GM21381 (cell line): Measurements from ENCODE around the gene GPR141.
"Not testable (repeated sequence)": the region's sequence is repeated elsewhere in the genome, so short reads cannot be mapped to it uniquely, and the experiment has no call there.

Source experiments
- ATAC-seq: cut with Tn5 transposase; IDR thresholded peaks from one replicate; pipeline ENCODE4 v1.9.1; 2021; ENCODE audit warnings: mild to moderate bottlenecking, moderate library complexity; ENCODE audit not compliant: unreplicated experiment

GPR141 gene

DNA sequence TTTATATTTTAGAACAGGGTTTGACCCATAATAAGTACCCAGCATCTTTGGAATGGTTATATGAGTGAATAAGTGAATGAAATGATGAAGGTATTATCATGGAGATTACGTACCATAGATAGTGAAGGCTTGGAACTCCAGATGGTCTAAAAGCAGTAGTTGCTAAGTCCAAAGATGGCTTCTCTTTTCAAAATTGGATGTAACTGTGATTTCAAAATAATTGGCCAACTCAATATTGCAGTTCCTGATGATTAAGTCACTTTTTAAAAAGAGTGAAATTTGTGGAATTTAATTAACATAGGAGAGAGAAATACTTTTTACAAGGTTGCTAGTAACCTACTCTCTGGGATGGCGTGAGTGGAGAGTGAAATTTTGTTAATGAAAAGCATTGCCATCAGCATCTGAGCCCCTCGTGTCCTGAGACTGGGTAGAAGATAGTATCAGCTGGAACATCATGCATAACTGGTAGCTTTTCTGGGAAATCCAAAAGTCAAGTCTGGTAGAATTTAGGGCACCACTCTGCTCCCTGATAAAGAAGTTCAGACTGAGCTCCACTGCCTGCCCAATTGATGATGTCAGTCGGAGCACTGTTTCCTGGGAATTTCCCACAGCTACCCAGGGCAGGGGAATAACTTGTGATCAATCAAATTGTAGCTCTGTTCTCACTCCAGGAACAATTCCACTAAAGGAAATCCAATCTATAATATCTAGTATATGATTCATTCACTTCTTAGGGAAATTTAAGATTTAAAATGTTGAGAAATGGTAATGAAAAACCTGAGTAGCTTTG is 3.2 kb downstream of the GPR141 start:
- ATAC-seq, result no peak

DNA sequence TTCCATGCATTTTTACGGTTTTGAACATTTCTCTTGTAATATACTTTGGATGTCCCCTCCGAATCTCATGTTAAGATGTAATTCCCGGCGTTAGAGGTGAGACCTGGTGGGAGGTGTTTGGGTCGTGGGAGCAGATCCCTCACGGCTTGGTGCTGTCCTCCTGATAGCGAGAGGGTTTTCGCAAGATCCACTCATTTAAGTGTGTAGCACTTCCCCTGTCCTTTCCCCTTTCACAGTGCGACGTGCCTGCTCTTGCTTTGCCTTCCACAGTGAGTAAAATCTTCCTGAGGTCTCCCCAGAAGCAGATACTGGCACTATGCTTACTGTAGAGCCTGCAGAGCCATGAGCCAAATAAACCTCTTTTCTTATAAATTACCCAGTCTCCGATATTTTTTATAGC is 6.6 kb downstream of the GPR141 start:
- no peak for ATAC-seq

DNA sequence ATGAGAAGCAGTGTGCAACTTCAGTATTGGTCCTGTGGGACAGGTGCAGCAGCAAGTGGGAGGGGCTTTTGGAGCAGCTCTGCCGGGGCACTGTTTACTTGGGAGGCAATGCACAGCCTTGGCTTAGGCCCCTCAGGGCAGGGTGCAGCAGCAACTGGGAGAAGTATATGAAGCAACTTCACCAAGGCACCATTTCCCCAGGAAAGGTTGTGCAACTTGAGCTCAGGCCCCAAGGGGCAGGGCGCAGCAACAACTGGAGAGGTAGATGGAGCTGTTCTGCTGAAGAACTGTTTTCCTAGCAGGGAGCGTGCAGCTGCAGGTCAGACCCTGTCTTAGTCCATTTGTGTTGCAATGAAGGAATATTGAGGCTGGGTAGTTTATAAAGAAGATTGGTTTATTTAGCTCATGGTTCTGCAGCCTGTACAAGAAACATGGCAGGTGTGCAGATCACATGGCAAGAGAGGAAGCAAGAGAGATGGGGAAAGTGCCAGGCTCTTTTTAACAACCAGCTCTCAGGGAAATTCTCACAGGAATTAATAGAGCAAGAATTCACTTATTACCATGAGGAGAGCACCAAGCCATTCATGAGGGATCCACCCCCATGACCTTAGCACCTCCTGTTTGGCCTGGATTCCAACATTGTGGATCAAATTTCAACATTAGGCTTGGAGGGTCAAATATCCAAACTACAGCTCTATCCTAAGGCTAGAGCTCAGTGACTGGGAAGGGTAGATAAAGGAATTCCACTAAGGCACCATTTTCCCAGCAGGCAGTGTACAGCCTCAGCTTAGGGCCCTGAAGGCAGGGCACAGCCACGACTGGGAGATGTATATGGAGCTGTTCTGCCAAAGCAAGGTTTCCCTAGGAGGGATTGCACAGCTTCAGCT is 10.9 kb downstream of the GPR141 start:
- ATAC-seq, result no peak

DNA sequence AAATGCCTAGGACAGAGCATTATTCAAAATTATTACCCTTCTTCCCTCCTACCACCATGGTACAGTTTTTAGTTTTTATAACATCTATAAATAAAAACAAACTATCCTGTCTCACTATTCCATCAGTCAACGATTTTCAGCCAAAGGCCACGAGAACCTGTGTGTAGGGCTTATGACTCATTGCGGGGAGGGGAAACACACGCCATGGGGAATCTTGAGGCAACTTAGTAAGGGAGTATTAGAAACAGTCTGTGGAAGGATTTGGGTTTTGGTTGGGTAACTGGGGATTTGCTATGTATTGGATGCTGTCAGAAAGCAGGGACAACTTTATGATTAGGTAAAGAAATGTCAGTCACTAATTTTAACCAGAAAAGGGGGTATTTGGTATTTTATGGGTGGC is 14.7 kb downstream of the GPR141 start:
- ATAC-seq, result no peak

DNA sequence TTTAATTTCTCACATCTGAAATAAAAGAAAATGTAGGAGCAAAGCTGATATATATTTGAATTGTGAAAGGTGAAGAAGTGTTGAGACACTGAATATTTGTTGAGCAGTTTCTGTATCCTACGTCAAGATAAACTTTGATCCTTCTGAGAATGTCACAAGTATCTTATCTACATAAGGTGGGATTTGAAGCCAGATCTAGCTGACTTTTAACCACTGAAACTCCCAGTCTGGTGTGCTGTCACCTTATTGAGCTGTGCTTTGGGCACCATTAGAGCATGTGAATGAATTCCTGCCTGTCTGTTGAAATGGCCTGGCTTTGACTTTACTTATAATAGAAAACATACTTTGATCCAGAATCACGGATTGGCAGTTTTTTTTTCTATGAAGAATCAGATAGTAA is 15.2 kb downstream of the GPR141 start:
- ATAC-seq, result no peak

DNA sequence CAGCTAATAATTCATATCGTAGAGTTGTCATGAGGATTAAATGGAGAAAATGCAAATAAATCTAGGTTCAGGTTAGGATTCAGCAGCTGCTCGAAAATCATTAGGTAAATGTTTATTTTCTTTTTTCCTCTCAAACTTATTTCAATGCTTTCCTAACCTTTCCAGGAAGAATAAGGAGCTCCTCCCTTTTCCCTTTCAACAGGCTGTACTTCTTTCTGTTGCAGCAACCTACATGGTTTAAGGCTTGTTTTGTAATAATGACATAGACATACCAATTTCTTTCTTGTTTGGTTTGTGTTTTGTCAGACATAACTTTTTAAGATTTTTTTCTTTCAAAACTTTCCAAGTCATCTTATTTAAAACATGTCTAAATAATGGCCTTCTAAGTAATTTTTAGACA is 18.2 kb downstream of the GPR141 start:
- ATAC-seq, result no peak

DNA sequence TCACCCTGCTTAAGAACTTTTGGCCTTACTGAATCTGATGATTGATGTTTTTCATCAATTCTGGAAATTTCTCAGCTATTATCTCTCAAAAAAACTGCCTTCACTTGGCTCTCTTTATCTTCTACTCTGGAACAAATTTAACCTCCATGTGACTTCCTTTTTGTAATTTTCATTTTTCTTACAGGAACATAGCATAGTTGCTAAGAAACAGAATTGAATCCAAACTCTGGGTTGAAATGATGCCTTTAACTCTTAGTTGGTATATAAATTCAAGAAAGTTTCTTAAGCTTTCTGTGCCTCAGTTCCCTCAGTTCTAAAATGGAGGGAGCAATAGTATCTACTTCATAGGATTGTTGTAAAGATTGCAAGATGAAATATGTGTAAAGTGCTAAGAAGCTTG is 19.8 kb downstream of the GPR141 start:
- no peak for ATAC-seq

DNA sequence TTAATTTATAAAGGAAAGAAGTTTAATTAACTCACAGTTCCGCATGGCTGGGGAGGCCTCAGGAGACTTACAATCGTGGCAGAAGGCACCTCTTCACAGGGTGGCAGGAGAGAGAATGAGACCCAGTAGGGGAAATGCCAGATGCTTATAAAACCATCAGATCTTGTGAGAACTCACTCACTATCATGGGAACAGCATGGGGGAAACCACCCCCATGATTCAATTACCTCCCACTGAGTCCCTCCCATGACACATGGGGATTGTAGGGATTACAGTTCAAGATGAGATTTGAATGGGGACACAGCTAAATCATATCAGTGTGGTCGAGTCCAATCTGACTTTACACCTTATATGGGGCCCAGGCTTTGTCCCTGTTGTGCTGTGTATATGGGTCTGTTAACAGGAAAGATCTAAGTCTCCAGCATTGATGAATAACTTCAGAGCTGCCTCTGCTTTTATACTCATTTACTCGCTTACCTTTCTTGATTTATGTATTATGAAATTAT is 20.8 kb downstream of the GPR141 start:
- not testable (repeated sequence) for ATAC-seq

DNA sequence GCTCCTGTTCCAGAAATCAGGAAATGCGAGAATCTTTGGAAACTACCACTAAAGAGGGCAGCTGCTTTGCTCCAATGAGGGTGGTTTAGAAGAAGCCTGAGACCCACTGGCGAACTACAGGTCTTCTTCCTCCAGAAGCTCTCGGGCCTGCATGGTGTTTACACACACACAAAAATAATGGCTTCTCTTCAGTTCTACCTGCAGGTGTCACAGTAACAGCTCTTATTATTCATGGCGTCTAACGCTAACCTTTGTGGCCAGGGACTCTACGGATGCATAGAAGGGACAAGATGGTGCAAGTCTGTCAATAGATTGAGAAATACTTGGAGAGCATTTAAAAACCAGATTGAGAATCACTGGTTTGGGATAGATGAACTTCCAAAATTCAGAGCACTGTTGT is 22.4 kb downstream of the GPR141 start:
- no peak for ATAC-seq

DNA sequence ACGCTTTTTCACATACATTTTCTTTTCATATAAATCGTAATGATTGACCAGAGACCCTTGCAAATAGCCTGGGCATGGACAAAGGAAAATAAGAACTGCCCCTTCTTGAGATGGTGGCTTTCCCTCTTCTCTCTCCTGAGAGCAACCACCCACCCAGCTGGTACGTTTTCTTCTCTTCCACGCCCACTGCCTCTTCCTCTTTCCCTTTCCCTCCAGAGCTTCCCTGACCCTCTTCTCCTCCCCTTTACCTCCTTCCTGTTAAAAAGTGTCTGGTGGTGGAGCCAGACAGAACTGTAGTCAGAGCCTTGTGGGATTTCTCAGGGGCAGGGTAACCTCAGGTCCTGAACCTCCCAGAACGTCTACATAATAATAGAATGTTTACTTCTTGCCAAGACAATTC is 23.2 kb downstream of the GPR141 start:
- ATAC-seq, result no peak

DNA sequence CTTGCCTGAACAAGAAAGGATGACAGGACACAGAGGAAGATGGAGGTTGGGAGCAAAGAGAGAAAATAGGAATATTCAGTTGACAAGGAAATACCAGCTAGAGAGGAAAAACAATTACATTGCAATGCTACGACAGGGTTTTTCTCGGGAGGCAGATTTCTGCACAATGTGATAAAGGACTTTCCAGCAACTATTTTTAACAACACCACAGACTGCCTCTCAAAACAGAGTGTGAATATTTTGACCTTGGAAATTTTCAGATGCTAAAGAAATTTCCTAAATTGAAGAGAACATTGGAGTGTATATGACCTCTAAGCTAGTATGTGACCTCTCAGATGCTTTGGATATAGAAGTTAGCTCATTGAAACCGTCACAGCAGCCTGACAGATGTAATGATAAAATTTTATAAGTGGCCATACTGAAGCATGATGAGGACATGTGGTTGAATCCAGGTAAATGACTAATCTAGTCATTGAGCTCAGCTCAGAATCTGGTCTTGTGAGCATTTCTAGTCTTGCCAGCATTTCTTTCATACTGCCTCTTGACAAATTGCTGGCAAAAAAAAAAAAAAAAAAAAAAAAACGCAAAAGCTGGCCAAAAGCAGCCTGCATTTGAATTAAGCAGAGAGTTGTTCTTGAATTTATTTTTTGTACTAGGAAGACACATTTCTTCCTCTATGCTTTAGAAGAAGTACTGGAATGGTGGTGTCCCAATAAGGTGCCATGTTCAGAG is 24.4 kb downstream of the GPR141 start:
- ATAC-seq, result no peak

DNA sequence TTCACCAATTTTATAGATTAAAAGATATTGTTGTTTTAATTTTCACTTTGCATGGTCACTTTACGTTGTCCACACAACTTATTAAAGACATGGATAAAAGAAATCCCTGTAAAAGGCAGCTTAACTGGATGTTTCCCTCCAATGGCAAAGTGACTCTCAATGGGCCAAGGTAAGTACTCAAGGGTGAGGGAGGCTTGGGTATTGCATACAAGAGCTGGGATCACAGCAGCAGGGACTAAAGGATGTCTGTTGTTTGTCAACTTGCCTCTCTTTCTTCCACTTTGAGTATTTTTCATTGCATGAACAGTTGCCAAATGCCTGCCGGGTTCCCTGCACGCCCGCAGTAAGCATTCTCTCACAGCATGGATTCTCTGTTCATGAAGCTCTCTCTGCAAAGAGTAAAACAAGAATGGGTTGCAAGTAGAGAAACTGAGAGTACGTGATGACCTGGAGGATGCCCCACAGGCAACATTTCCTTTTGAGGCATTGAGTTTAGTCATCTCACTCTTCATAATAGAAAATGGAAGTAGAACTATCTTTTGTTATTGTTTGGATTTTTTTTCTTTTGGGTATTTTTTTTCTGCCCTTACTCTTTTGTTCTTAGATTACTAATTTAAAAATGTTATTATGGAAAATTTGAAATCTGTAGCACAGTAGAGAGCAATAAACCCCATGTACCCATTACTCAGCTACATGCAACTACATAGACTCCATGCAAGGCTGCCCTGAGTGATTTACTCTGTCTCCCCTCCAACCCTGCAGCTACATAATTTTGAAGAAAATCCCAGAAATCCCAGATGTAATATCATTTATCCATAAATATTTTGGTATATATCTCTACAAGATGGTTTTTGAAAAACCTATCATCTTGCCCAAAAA is 26.3 kb downstream of the GPR141 start:
- peak; percentile 90 for ATAC-seq

DNA sequence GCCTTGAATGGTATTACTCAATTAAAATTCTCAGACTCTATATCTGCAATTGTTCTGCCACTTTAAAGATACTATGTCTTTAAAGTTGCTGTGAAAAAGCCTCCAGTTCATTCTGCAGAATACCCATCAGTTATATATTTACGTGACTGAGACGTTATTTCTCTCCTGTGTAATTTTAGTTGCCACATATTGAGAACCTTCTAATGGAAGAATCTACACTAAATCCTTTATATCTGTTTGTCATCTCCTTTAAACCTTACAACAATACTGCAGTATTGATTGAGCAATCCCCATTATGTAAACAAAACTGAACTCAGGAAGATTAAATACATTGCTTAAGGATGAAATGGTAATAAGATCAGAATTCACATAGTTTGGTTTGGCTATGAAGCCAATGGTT is 30.0 kb downstream of the GPR141 start:
- no peak for ATAC-seq

DNA sequence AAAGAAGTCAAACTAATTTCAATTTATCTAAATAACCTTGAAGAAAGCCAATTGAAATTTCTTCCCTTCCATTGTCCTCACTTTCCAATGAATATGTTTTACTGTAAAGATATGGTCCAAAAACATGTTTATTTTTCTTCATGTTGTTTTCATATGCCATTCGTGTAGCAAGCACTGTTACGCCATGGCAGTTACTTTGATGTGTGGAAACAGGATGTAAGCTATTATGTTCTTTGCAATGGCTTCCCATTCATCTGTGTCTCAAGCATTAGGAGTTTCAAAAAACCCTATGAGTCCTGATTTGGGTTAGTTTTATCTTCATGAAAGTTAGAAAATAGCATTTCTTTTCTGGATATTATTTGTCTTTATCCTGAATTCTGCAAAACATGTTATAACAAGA is 31.0 kb downstream of the GPR141 start:
- no peak for ATAC-seq

DNA sequence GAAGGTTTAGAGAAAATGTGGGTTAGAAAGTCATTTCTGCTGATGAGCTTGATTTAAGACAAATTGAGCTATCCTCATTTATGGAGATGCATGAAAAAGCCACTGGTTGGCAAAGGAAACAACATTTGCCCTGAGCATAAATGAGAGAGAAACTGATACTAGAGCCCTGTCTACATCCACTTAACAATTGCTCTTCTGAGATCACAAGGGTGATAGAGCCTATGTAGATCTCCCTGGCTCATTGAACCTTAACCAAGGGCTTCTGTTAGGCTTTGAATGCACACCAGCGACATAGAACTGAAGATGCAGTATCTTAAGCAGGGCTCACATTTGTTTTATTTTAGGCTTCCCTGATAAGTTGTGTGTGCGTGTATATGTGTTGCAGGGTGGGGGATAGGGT is 35.0 kb downstream of the GPR141 start:
- peak; percentile 63 for ATAC-seq

DNA sequence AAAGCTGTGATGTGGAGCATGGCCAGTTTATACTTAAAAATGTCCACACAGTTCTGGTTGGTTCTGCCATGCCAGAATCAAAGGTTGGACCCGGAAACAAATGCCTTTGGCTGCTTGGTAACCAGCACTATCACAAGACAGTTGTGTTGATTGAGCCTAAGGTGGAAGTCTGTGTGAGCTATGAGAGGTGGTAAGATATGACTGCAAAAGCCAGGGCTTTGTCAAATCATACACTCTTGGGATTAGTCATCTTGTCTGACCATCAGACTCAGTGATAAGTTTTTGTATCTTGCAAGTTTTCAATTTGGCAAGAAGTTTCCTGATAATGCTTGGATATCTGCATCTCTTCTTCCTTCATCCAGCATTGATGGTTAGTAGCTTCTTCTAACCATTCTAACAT is 35.5 kb downstream of the GPR141 start:
- peak; percentile 73 for ATAC-seq

DNA sequence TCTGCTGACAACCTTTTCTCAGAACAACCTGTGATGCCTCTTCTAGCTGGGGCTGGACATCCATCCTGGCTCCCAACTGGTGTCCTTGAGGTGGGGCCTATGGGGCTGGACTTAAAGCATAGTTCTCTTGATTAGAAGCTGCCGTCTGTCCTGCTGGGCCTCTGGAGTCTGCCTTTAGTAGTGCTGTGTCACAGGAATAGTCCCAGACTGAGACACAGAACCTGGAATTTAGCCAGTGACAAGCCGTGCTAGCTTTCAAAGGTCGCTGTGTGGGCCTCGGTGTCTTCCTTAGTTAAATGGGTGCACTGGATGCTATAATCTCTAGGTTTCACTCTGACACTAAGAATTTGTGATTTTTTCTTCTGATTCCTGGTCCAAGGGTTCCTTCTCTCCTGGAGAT is 41.2 kb downstream of the GPR141 start:
- no peak for ATAC-seq

DNA sequence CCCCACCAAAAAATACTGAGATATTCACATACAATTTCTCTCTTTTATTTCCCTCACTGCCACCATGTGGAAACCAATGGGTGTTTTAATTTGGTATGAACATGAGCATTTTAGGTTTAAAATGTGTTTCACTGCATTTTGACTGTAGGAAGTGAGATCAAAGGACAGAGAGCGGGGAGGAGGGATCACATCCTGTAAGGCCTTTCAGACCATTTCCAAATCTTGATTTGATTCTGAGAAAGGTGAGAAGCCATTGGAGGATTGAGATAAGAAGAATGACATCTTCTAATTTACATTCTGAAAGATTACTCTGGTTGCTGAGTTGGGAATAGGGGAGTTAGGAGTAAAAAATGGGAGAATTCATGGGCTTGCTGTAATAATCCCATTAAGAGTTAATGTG is 42.5 kb downstream of the GPR141 start:
- ATAC-seq, result no peak

DNA sequence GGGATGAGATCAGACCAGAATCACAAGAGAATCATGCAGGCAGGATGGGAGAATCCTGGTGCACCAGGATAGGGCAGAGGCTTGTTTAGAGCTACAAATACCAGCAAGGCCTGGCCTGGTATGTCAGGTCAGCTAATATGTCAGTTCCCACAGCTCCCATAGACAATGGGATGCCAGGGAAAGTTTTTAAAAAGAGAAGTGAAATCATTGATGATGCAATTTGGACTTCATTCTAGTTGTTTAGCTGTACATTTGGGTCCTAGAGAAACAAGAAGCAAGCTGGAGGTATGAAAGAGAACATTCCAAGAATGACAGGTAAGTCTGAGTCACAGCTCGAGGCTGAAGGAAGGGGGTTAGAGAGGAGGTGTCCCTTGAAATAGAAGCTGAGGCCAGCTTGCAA is 45.2 kb downstream of the GPR141 start:
- peak; percentile 58 for ATAC-seq

DNA sequence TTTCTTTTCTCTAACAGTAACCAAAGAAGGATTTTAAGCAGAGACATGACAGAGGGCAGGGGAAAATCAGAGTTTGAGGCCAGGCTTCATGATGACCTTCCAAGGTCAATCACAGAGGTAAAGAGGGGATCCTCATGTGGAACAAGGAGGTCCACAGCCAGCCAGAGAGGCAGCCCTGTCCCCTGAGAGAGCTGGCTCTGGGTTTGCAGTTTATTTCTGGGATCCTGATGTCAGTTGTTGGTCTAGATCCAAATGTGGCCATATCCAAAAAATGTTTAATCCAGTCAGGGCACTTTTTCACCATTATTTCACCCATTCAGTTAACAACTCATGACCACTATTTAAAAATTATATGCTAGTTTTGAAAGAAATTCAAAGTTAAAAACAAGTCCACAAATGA is 45.6 kb downstream of the GPR141 start:
- no peak for ATAC-seq
